Neutrophil (primary cell): ENCODE data around the gene WWP2.

Experiments used
- H3K27ac ChIP-seq: fragments of 200-600 bp; sonication (generic); 2 replicates; pipeline ENCODE4 v1.5.1; 2016; ENCODE audit warnings: mild to moderate bottlenecking, moderate library complexity
- H3K27me3 ChIP-seq: fragments of 200-600 bp; sonication (generic); 2 replicates; pipeline ENCODE4 v1.6.0; 2016; ENCODE audit warnings: mild to moderate bottlenecking
- H3K36me3 ChIP-seq: fragments of 200-600 bp; sonication (generic); 2 replicates; pipeline ENCODE4 v1.5.1; 2017
- H3K4me1 ChIP-seq, 2 experiments: fragments of 200-600 bp in 1 of 2; sonication (generic) in 1 of 2; 1 replicate in 1 of 2; 2 replicates in 1 of 2; pipeline versions ENCODE4 v1.5.1 to v1.6.1; 2013 to 2016; ENCODE audit warnings: low read depth in 1 of 2, low read length in 1 of 2, mild to moderate bottlenecking in 1 of 2, moderate library complexity in 1 of 2; ENCODE audit not compliant: control insufficient read depth in 1 of 2, insufficient read depth in 1 of 2
- H3K4me3 ChIP-seq, 2 experiments: fragments of 200-600 bp in 1 of 2; sonication (generic) in 1 of 2; 1 replicate in 1 of 2; 2 replicates in 1 of 2; pipeline ENCODE4 v1.5.1; 2013 to 2016; ENCODE audit warnings: low read depth in 1 of 2, low read length in 1 of 2, mild to moderate bottlenecking in 1 of 2, moderate library complexity in 1 of 2
- H3K9me3 ChIP-seq: fragments of 200-600 bp; sonication (generic); 2 replicates; pipeline ENCODE4 v1.5.1; 2016
- TF ChIP-seq, protein P1 (sequence below): fragments of 200-600 bp; sonication (generic); IDR thresholded peaks from 2 replicates; pipeline ENCODE4 v1.5.1; 2016; ENCODE audit warnings: antibody characterized with exemption

WWP2 gene

DNA sequence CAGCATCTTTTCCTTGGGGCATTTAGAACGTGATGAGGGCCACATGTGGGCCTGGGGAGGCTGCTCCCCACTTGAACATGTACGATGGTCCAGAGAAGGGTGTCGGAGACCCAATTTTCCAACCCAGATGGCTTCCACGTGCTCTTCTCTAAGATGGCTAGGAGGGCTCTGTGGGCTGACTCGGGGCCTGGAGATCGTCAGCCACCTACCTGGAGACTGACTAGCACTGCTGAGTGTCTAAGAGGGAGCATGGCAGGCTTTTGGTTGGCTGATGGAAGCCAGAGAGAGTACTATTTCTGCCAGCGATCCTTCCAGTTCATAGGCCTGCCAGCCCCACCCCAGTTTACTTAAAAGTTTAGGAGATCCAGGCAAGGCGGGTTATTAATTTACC lies 128.8 kb downstream of the WWP2 start:
- TF ChIP-seq, protein P1, sequence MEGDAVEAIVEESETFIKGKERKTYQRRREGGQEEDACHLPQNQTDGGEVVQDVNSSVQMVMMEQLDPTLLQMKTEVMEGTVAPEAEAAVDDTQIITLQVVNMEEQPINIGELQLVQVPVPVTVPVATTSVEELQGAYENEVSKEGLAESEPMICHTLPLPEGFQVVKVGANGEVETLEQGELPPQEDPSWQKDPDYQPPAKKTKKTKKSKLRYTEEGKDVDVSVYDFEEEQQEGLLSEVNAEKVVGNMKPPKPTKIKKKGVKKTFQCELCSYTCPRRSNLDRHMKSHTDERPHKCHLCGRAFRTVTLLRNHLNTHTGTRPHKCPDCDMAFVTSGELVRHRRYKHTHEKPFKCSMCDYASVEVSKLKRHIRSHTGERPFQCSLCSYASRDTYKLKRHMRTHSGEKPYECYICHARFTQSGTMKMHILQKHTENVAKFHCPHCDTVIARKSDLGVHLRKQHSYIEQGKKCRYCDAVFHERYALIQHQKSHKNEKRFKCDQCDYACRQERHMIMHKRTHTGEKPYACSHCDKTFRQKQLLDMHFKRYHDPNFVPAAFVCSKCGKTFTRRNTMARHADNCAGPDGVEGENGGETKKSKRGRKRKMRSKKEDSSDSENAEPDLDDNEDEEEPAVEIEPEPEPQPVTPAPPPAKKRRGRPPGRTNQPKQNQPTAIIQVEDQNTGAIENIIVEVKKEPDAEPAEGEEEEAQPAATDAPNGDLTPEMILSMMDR = no peak
- Histone ChIP-seq H3K27me3 (no peaks in the 10 kb centered on the region), H3K36me3 (peaks cover 67% of the 10 kb centered on the region), H3K4me3 (no peak overlapping the region), H3K4me1 (no peaks in the 10 kb centered on the region), H3K9me3 (no peaks in the 10 kb centered on the region), H3K27ac (no peak overlapping the region)

DNA sequence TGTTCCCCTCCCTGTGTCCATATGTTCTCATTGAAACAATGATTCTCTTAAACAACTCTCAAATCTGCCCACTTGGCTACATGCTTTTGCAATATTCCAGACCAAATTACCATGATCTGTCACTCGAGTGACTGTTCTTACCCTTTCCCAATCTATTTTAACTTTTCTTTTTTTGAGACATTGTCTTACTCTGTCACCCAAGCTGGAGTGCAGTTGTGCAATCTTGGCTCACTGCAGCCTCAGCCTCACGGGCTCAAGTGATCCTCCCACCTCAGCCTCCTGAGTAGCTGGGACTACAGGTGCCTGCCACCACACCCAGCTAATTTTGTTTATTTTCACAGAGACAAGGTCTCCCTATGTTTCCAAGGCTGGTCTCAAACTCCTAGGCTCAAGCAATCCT lies 130.2 kb downstream of the WWP2 start:
- Histone ChIP-seq H3K27ac (no peak overlapping the region), H3K4me3 (no peak overlapping the region), H3K27me3 (no peaks in the 10 kb centered on the region), H3K9me3 (no peaks in the 10 kb centered on the region), H3K36me3 (peaks cover 75% of the 10 kb centered on the region), H3K4me1 (no peaks in the 10 kb centered on the region)
- TF ChIP-seq, protein P1 = no peak

DNA sequence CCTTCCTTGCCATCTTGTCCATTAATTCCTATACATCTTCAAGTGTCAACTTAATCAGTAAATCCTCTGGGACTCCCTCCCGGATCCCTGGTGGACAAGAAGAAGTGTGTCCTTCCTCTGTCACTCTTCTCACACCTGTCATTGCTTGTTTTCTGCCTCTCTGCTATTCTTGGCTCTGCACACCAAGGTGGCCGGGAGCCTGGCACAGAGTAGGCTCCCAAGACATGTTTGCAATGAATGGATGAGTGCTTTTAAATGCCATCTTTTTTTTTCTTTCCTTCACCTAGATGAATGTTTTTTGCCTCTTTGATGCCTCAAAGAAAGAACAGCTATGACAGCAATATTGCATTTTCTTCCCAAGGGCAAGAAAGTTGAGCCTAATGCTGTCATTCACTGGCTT lies 131.0 kb downstream of the WWP2 start:
- H3K36me3 ChIP-seq = peaks cover 73% of the 10 kb centered on the region
- H3K4me1 ChIP-seq = no peaks in the 10 kb centered on the region
- no peak overlapping the region for H3K4me3 ChIP-seq
- H3K9me3 ChIP-seq = no peaks in the 10 kb centered on the region
- no peaks in the 10 kb centered on the region for H3K27me3 ChIP-seq
- TF ChIP-seq, protein P1 = no peak
- H3K27ac ChIP-seq = no peak overlapping the region

DNA sequence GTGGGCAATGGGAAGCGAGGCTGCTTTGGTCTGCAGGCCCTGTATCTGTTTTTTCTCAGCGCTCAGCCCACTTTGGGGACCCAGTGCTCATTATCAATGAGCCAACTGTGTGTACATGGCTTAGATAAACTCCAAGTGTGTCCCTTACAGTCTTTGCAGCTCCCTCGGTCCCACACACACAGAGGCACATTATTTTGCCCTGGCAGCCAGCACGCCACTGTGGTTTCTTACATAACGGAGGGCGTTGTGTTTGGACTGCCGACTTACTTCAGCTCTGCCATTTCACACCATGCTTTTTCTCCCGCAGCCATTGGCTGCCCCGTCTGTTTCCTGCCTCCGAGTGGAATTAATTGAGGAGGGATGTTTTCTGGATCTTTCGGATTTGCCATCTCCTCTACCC lies 132.5 kb downstream of the WWP2 start:
- H3K4me3 ChIP-seq = no peak overlapping the region
- no peaks in the 10 kb centered on the region for H3K4me1 ChIP-seq
- no peaks in the 10 kb centered on the region for H3K9me3 ChIP-seq
- TF ChIP-seq, protein P1 = no peak
- no peak overlapping the region for H3K27ac ChIP-seq
- H3K36me3 ChIP-seq = peaks cover 64% of the 10 kb centered on the region
- no peaks in the 10 kb centered on the region for H3K27me3 ChIP-seq

DNA sequence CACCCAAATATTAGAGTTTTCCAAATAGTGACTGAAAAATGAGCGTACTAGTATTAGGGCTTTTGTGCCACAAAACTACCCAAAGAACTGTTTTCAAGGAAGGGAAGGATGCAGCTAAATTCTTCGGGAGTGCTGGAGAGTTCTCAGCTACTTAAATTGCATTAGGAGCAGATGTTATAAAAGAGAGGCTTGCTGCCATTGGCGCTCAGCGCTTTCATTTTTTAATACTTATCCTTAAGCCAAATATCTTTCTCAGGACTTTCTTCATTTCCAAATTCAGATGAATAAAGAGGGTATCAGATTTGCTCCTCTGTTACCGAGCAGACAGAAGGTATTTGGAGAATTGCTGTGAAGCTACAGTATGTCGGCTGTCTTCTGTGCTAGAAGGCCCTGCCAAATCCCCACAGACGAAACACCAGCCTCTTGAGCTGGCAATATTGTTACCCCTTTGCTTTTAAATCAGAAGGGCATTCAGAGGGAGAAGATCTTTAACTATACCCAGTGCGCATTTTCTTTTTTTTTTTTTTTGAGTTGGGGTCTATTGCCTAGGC lies 141.8 kb downstream of the WWP2 start:
- TF ChIP-seq, protein P1 = no peak
- Histone ChIP-seq H3K9me3 (no peaks in the 10 kb centered on the region), H3K27ac (no peak overlapping the region), H3K36me3 (peaks cover 61% of the 10 kb centered on the region), H3K4me3 (no peak overlapping the region), H3K27me3 (no peaks in the 10 kb centered on the region), H3K4me1 (no peaks in the 10 kb centered on the region)
